ENCODE measurements around the gene IGFBP6. TPM values are rescaled to one million over a fixed set of nuclear protein-coding genes. Genes with fewer than 3 reads are reported as not detected.

The IGFBP6 gene
- total and polyA plus RNA-seq, 9 of the 15 experiments (the other 6 are each of a cell fraction or from before 2014, with no cell fraction given): 0.15 to 1.4 (median 0.54) TPM

DNA sequence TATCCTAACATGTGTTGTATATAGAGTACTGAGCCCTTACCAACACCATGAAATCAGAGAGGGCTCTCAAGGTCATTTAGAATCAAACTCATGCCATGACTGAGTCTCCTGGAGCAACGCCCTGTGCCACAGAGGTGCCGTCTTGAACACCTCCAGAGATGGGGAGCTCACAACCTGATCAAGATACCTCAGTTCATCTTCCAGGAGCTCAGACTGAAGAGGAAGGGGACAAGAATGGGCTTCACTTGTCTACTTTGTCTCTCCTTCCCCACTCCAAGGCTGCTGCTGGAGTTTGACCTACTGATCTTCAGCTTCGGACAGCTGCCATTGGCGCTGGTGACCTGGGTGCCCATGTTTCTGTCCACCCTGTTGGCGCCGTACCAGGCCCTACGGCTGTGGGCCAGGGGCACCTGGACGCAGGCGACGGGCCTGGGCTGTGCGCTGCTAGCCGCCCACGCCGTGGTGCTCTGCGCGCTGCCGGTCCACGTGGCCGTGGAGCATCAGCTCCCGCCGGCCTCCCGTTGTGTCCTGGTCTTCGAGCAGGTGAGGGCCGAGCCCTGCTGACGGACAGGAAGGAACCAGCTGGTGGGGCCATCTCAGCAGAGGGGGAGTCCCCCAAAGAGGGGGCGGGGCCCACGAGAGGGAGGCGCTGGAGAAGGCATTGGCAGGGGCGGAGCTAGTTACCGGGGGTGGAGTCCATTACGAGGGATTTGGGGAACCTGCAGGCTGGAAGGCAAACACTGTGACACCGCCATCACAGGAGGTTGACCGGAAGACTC lies 17.8 kb downstream of the IGFBP6 start:
- Histone ChIP-seq H2AFZ (ENCODE audit: low read depth, low read length) (peak overlapping the region; percentile 59), H3K9me1 (ENCODE audit: control insufficient read depth, insufficient read depth, low read length) (no peaks in the 10 kb centered on the region), H3K4me3 (no peak overlapping the region), H3K79me2 (ENCODE audit: control insufficient read depth, insufficient read depth, low read length) (no peaks in the 10 kb centered on the region), H3K4me1 (replicated peaks in 1 of 2; ENCODE audit: control insufficient read depth in 2 of 2, insufficient read depth in 2 of 2, low read length in 2 of 2) (peaks cover 4 to 8% of the 10 kb centered on the region in 2 experiments; a peak in 3 of 5 replicates), H3K27me3 (ENCODE audit: control insufficient read depth in 2 of 2, insufficient read depth in 2 of 2, low read length in 2 of 2) (no peaks in the 10 kb centered on the region), H3K9me3 (replicated peaks; ENCODE audit: control insufficient read depth, insufficient read depth, low read depth, low read length) (no peaks in the 10 kb centered on the region), H3K9ac (ENCODE audit: insufficient read depth in 1 of 2, low read depth in 2 of 2, low read length in 2 of 2) (no peak overlapping the region), H3K4me2 (ENCODE audit: insufficient read depth, low read length) (no peak overlapping the region), H3K27ac (ENCODE audit: extremely low read depth, low read depth, low read length) (no peak overlapping the region), H3K36me3 (ENCODE audit: control insufficient read depth, insufficient read depth, low read length) (no peaks in the 10 kb centered on the region), H4K20me1 (replicated peaks; ENCODE audit: control insufficient read depth, insufficient read depth, low read length) (no peaks in the 10 kb centered on the region)
- peak; percentile 91 for ATAC-seq
- 74% methylated on average over 33 of the region's 33 CpGs for WGBS (ENCODE audit: insufficient coverage, low coverage, missing lambda C conversion rate)
- ChIA-PET POLR2A (interaction anchor here (0.7 to 1.3 kb wide), 4 partner anchors 16 to 1184 kb away, joined by 3 to 4 read pairs (median 3); no protein-coding TSS in a partner anchor), CTCF (ENCODE audit: low intra/inter-chr PET ratio) (no interaction called here)
- intact Hi-C loops (cut with micrococcal nuclease): no loop called here
- BruUV-seq (replicated peaks): no TSS peak
- in situ Hi-C loops (cut with MboI): no loop called here
- no peak for FAIRE-seq
- peak; percentile 55 to 89 (median 75) for DNase-seq (ENCODE audit: extremely low read depth in 1 of 4, low spot score in 3 of 4)
- TF ChIP-seq, protein P1, sequence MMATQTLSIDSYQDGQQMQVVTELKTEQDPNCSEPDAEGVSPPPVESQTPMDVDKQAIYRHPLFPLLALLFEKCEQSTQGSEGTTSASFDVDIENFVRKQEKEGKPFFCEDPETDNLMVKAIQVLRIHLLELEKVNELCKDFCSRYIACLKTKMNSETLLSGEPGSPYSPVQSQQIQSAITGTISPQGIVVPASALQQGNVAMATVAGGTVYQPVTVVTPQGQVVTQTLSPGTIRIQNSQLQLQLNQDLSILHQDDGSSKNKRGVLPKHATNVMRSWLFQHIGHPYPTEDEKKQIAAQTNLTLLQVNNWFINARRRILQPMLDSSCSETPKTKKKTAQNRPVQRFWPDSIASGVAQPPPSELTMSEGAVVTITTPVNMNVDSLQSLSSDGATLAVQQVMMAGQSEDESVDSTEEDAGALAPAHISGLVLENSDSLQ (IDR thresholded peaks at IDR 0.05): peak; percentile 46; the same call in 1 of the 2 replicates
- TF ChIP-seq PRMT5 (CRISPR knock-in tag; IDR thresholded peaks at IDR 0.05) (no peak), SP1 (CRISPR knock-in tag; IDR thresholded peaks at IDR 0.05) (no peak)
- TF ChIP-seq, protein P2, sequence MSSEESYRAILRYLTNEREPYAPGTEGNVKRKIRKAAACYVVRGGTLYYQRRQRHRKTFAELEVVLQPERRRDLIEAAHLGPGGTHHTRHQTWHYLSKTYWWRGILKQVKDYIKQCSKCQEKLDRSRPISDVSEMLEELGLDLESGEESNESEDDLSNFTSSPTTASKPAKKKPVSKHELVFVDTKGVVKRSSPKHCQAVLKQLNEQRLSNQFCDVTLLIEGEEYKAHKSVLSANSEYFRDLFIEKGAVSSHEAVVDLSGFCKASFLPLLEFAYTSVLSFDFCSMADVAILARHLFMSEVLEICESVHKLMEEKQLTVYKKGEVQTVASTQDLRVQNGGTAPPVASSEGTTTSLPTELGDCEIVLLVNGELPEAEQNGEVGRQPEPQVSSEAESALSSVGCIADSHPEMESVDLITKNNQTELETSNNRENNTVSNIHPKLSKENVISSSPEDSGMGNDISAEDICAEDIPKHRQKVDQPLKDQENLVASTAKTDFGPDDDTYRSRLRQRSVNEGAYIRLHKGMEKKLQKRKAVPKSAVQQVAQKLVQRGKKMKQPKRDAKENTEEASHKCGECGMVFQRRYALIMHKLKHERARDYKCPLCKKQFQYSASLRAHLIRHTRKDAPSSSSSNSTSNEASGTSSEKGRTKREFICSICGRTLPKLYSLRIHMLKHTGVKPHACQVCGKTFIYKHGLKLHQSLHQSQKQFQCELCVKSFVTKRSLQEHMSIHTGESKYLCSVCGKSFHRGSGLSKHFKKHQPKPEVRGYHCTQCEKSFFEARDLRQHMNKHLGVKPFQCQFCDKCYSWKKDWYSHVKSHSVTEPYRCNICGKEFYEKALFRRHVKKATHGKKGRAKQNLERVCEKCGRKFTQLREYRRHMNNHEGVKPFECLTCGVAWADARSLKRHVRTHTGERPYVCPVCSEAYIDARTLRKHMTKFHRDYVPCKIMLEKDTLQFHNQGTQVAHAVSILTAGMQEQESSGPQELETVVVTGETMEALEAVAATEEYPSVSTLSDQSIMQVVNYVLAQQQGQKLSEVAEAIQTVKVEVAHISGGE (CRISPR knock-in tag; IDR thresholded peaks at IDR 0.05): peak in 1 of 3 experiments; percentile 55; a peak in 1 of 6 replicates
- TF ChIP-seq, protein P3, sequence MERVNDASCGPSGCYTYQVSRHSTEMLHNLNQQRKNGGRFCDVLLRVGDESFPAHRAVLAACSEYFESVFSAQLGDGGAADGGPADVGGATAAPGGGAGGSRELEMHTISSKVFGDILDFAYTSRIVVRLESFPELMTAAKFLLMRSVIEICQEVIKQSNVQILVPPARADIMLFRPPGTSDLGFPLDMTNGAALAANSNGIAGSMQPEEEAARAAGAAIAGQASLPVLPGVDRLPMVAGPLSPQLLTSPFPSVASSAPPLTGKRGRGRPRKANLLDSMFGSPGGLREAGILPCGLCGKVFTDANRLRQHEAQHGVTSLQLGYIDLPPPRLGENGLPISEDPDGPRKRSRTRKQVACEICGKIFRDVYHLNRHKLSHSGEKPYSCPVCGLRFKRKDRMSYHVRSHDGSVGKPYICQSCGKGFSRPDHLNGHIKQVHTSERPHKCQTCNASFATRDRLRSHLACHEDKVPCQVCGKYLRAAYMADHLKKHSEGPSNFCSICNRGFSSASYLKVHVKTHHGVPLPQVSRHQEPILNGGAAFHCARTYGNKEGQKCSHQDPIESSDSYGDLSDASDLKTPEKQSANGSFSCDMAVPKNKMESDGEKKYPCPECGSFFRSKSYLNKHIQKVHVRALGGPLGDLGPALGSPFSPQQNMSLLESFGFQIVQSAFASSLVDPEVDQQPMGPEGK (CRISPR knock-in tag; IDR thresholded peaks at IDR 0.05; ENCODE audit: borderline replicate concordance): no peak
- TF ChIP-seq, protein P4, sequence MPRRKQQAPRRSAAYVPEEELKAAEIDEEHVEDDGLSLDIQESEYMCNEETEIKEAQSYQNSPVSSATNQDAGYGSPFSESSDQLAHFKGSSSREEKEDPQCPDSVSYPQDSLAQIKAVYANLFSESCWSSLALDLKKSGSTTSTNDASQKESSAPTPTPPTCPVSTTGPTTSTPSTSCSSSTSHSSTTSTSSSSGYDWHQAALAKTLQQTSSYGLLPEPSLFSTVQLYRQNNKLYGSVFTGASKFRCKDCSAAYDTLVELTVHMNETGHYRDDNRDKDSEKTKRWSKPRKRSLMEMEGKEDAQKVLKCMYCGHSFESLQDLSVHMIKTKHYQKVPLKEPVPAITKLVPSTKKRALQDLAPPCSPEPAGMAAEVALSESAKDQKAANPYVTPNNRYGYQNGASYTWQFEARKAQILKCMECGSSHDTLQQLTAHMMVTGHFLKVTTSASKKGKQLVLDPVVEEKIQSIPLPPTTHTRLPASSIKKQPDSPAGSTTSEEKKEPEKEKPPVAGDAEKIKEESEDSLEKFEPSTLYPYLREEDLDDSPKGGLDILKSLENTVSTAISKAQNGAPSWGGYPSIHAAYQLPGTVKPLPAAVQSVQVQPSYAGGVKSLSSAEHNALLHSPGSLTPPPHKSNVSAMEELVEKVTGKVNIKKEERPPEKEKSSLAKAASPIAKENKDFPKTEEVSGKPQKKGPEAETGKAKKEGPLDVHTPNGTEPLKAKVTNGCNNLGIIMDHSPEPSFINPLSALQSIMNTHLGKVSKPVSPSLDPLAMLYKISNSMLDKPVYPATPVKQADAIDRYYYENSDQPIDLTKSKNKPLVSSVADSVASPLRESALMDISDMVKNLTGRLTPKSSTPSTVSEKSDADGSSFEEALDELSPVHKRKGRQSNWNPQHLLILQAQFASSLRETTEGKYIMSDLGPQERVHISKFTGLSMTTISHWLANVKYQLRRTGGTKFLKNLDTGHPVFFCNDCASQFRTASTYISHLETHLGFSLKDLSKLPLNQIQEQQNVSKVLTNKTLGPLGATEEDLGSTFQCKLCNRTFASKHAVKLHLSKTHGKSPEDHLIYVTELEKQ (CRISPR knock-in tag; IDR thresholded peaks at IDR 0.05): no peak
